Midbrain (tissue), 1 donor: ENCODE measurements around the gene ZDHHC7.

Source experiments
- DNase-seq: peaks from one replicate; lab custom pipeline; 2025; lab: John Stamatoyannopoulos, UW

Gene ZDHHC7

GRCh38 chr16:84993926-84994325, 17.4 kb downstream of the ZDHHC7 start:
- no peak for DNase-seq

- DNase-seq, result no peak
These were observed 18.6 kb downstream of the ZDHHC7 start for GRCh38 chr16:84992717-84993075.

GRCh38 chr16:84990782-84991181, 20.6 kb downstream of the ZDHHC7 start:
- no peak for DNase-seq

GRCh38 chr16:84989749-84990620, 21.4 kb downstream of the ZDHHC7 start:
- DNase-seq, result no peak

- no peak for DNase-seq
These were observed 22.8 kb downstream of the ZDHHC7 start for GRCh38 chr16:84988328-84989080.

- no peak for DNase-seq
These were observed 24.5 kb downstream of the ZDHHC7 start for GRCh38 chr16:84986879-84987278.

- no peak for DNase-seq
These were observed 25.2 kb downstream of the ZDHHC7 start for GRCh38 chr16:84986102-84986501.

GRCh38 chr16:84985079-84986065, 26.0 kb downstream of the ZDHHC7 start:
- DNase-seq, result no peak

GRCh38 chr16:84982434-84982833, 28.9 kb downstream of the ZDHHC7 start:
- DNase-seq, result no peak

GRCh38 chr16:84979516-84979915, 31.8 kb downstream of the ZDHHC7 start:
- no peak for DNase-seq

- peak; percentile 21 for DNase-seq
These were observed 34.5 kb downstream of the ZDHHC7 start for GRCh38 chr16:84976644-84977400.

GRCh38 chr16:84975522-84975921, 35.8 kb downstream of the ZDHHC7 start:
- DNase-seq, result no peak

- DNase-seq, result no peak
These were observed 36.3 kb downstream of the ZDHHC7 start for GRCh38 chr16:84975066-84975465.

- DNase-seq, result no peak
These were observed 37.4 kb downstream of the ZDHHC7 start for GRCh38 chr16:84973776-84974523.

- no peak for DNase-seq
These were observed 38.1 kb downstream of the ZDHHC7 start for GRCh38 chr16:84973236-84973635.

GRCh38 chr16:84970447-84971127, 40.7 kb downstream of the ZDHHC7 start:
- DNase-seq, result peak; percentile 78

GRCh38 chr16:84967828-84968227, 43.5 kb downstream of the ZDHHC7 start:
- no peak for DNase-seq

GRCh38 chr16:84965428-84966415, 45.6 kb downstream of the ZDHHC7 start:
- DNase-seq, result no peak
